Esophagus mucosa (tissue), 1 donor: ENCODE data around the gene TENM3. TPM values are rescaled to one million over a fixed set of nuclear protein-coding genes. Genes with fewer than 3 reads are reported as not detected.
"Not testable (repeated sequence)": the region's sequence is repeated elsewhere in the genome, so short reads cannot be mapped to it uniquely, and the experiment has no call there.

Experiments
- ATAC-seq: fragments of 200-7000 bp; cut with Tn5 transposase; one replicate; pipeline ENCODE4 v1.9.1; 2020
- total RNA-seq: library from RNA; stranded (reverse); gene quantifications from one replicate; pipeline ENCODE4 v1.2.4, GENCODE V29; 2023
- donor health status: DM: yes; HTN: yes; CAD: no.

The TENM3 gene
- total RNA-seq, 1 donor from 2014 or later, result 3.6 TPM

GRCh38 chr4:182343453-182343852, 100.3 kb downstream of the TENM3 start:
- ATAC-seq, result no peak

GRCh38 chr4:182344968-182345367, 101.8 kb downstream of the TENM3 start:
- no peak for ATAC-seq

- no peak for ATAC-seq
Observed at GRCh38 chr4:182346250-182346649, 103.0 kb downstream of the TENM3 start.

GRCh38 chr4:182346675-182347375, 103.6 kb downstream of the TENM3 start:
- ATAC-seq, result no peak

GRCh38 chr4:182348779-182349326, 105.7 kb downstream of the TENM3 start:
- no peak for ATAC-seq

- no peak for ATAC-seq
Observed at GRCh38 chr4:182350041-182350440, 106.8 kb downstream of the TENM3 start.

GRCh38 chr4:182351485-182351884, 108.3 kb downstream of the TENM3 start:
- no peak for ATAC-seq

- ATAC-seq, result no peak
Observed at GRCh38 chr4:182354106-182354505, 110.9 kb downstream of the TENM3 start.

GRCh38 chr4:182354867-182355266, 111.7 kb downstream of the TENM3 start:
- ATAC-seq, result no peak

GRCh38 chr4:182367153-182367552, 124.0 kb downstream of the TENM3 start:
- ATAC-seq, result no peak

- ATAC-seq, result no peak
Observed at GRCh38 chr4:182369211-182369610, 126.0 kb downstream of the TENM3 start.

- no peak for ATAC-seq
Observed at GRCh38 chr4:182370491-182370890, 127.3 kb downstream of the TENM3 start.

GRCh38 chr4:182380771-182381181, 137.6 kb downstream of the TENM3 start:
- no peak for ATAC-seq

- no peak for ATAC-seq
Observed at GRCh38 chr4:182382941-182383340, 139.7 kb downstream of the TENM3 start.

GRCh38 chr4:182384631-182385091, 141.5 kb downstream of the TENM3 start:
- ATAC-seq, result no peak

GRCh38 chr4:182385897-182386296, 142.7 kb downstream of the TENM3 start:
- ATAC-seq, result no peak

GRCh38 chr4:182386576-182386975, 143.4 kb downstream of the TENM3 start:
- ATAC-seq, result not testable (repeated sequence)

- no peak for ATAC-seq
Observed at GRCh38 chr4:182391111-182391684, 148.0 kb downstream of the TENM3 start.

- no peak for ATAC-seq
Observed at GRCh38 chr4:182394181-182394580, 151.0 kb downstream of the TENM3 start.

- ATAC-seq, result no peak
Observed at GRCh38 chr4:182400081-182400480, 156.9 kb downstream of the TENM3 start.

GRCh38 chr4:182400790-182401189, 157.6 kb downstream of the TENM3 start:
- ATAC-seq, result no peak

- ATAC-seq, result no peak
Observed at GRCh38 chr4:182404376-182404775, 161.2 kb downstream of the TENM3 start.

GRCh38 chr4:182405087-182405486, 161.9 kb downstream of the TENM3 start:
- no peak for ATAC-seq

- no peak for ATAC-seq
Observed at GRCh38 chr4:182409271-182409670, 166.1 kb downstream of the TENM3 start.
